K562 treated with DMSO at 1 percent for 24 hours (cell line): ENCODE results near the gene MRPS6. TPM values are rescaled to one million over a fixed set of nuclear protein-coding genes. Genes with fewer than 3 reads are reported as not detected.

Experiments
- total RNA-seq: library from RNA; unstranded; fragments of 300-600 nt; gene quantifications from 2 replicates; pipeline ENCODE4 v1.2.3, GENCODE V29; 2022; ENCODE audit warnings: low read depth; ENCODE audit not compliant: insufficient read depth

The MRPS6 gene
- 53.4 and 56.1 TPM in 2 replicates for total RNA-seq

GRCh38 chr21:34073032-34073748 is at the start of gene MRPS6, which contains the start of gene SLC5A3:
Gene MRPS6, plus strand, starts transcription at chr21:34073578. Its CDS starts 123 bp downstream, at chr21:34073701.
Gene SLC5A3, plus strand, starts transcription at chr21:34073578. Its CDS starts 21,621 bp downstream, at chr21:34095199.

Other genes starting within 250 kb of the MRPS6 start
- 469 and 496 TPM in 2 replicates for gene ATP5PO, start 157.8 kb upstream of the MRPS6 start, total RNA-seq
- gene SLC5A3, start within 50 bp of the MRPS6 start, total RNA-seq: 6.0 and 7.6 TPM in 2 replicates